Brain microvascular endothelial cell (primary cell): ENCODE data around the gene CERS1.
A peak's percentile ranks its signal among the peaks of the same experiment; 100 is the strongest.

Experiments used
- DNase-seq: peaks from one replicate; pipeline ENCODE4 v3.0.0-alpha.2; 2020
- H3K27ac ChIP-seq: fragments of 250-450 bp; sonication (Bioruptor Pico); 2 replicates; pipeline ENCODE4 v1.5.1; 2020; ENCODE audit warnings: mild to moderate bottlenecking, moderate library complexity
- H3K27me3 ChIP-seq: fragments of 250-450 bp; sonication (Bioruptor Pico); replicated peaks from 2 replicates; pipeline ENCODE4 v1.5.1; 2020; ENCODE audit warnings: mild to moderate bottlenecking
- H3K36me3 ChIP-seq: fragments of 250-450 bp; sonication (Bioruptor Pico); replicated peaks from 2 replicates; pipeline ENCODE4 v1.5.1; 2020; ENCODE audit warnings: mild to moderate bottlenecking
- H3K4me3 ChIP-seq: 2 replicates; pipeline ENCODE4 v1.5.1; 2011; ENCODE audit warnings: low read depth, mild to moderate bottlenecking, control low read depth, low read length, moderate library complexity
- in situ Hi-C: cut with HindIII; loops from 2 replicates; pipeline ENCODE4 v1.10.0; 2017; ENCODE audit warnings: low sequenced_read_pairs, low pct_ligation_motif_present
- TF ChIP-seq, protein P1 (sequence below): IDR thresholded peaks from 2 replicates; pipeline ENCODE4 v1.5.1; 2011; ENCODE audit warnings: low read depth, mild to moderate bottlenecking, moderate library complexity, low read length, control low read depth, inconsistent platforms; ENCODE audit errors: missing control alignments

Gene CERS1

GRCh38 chr19:18940769-18941627 lies 45.0 kb upstream of the CERS1 start, which contains the start of gene HOMER3:
HOMER3 (minus strand) TSS chr19:18941217; CDS start chr19:18938982, 2,235 bp downstream.
- DNase-seq: peak; percentile 29
- Histone ChIP-seq H3K27me3 (no peaks in the 10 kb centered on the region), H3K36me3 (peaks cover 1% of the 10 kb centered on the region), H3K27ac (peak within 1 kb of the TSS; percentile 19), H3K4me3 (peak within 1 kb of the TSS; percentile 84)
- in situ Hi-C loops: no loop called here
- TF ChIP-seq, protein P1, sequence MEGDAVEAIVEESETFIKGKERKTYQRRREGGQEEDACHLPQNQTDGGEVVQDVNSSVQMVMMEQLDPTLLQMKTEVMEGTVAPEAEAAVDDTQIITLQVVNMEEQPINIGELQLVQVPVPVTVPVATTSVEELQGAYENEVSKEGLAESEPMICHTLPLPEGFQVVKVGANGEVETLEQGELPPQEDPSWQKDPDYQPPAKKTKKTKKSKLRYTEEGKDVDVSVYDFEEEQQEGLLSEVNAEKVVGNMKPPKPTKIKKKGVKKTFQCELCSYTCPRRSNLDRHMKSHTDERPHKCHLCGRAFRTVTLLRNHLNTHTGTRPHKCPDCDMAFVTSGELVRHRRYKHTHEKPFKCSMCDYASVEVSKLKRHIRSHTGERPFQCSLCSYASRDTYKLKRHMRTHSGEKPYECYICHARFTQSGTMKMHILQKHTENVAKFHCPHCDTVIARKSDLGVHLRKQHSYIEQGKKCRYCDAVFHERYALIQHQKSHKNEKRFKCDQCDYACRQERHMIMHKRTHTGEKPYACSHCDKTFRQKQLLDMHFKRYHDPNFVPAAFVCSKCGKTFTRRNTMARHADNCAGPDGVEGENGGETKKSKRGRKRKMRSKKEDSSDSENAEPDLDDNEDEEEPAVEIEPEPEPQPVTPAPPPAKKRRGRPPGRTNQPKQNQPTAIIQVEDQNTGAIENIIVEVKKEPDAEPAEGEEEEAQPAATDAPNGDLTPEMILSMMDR: peak; percentile 56

- TF ChIP-seq, protein P1: peak; percentile 17
- H3K27me3 ChIP-seq: no peaks in the 10 kb centered on the region
- H3K27ac ChIP-seq: peak overlapping the region; percentile 19
- H3K36me3 ChIP-seq: peaks cover 8% of the 10 kb centered on the region
- DNase-seq: no peak
- peak overlapping the region; percentile 84 for H3K4me3 ChIP-seq
- in situ Hi-C loops: no loop called here
Observed at GRCh38 chr19:18939922-18940768, 44.2 kb upstream of the CERS1 start.

DNA sequence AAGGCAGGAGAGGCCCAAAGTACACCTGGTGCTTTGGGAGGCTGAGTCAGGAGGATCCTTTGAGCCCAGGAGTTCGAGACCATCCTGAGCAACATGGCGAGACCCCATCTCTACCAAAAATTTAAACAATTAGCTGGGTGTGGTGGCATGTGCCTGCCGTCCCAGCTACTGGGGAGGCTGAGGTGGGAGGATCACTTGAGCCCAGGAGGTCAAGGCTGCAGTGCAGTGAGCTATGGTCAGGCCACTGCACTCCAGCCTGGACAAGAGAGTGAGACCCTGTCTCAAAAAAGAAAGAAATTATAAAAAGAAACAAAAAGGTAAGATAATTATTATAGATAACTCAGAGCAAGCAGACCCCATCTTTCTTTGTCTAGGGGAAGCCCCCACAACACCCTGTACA lies 43.2 kb upstream of the CERS1 start:
- in situ Hi-C loops: no loop called here
- DNase-seq: no peak
- Histone ChIP-seq H3K27ac (no peak overlapping the region), H3K4me3 (no peak overlapping the region), H3K27me3 (no peaks in the 10 kb centered on the region), H3K36me3 (peaks cover 10% of the 10 kb centered on the region)
- TF ChIP-seq, protein P1: no peak

DNA sequence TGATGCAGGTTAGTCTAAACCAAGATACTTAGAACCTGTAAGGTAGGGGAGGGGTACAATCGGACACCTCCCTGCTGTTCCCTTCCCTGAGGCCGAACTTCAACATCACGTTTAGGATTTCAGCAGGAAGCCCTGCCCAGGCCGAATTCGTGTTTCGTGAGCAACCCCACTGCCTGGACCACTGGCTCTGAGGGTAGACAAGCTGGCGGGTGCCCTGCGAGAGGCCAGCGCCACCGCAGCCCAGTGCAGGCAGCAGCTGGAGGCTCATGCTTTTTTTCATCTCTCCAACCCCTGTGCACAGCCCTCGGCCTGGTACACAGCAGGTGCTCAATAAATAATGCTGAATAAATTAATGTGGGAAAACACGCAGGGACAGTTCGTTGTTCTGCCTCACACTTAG lies 37.3 kb upstream of the CERS1 start:
- in situ Hi-C loops: no loop called here
- Histone ChIP-seq H3K36me3 (peaks cover 57% of the 10 kb centered on the region), H3K27ac (no peak overlapping the region), H3K27me3 (no peaks in the 10 kb centered on the region), H3K4me3 (no peak overlapping the region)
- DNase-seq: no peak
- TF ChIP-seq, protein P1: no peak

DNA sequence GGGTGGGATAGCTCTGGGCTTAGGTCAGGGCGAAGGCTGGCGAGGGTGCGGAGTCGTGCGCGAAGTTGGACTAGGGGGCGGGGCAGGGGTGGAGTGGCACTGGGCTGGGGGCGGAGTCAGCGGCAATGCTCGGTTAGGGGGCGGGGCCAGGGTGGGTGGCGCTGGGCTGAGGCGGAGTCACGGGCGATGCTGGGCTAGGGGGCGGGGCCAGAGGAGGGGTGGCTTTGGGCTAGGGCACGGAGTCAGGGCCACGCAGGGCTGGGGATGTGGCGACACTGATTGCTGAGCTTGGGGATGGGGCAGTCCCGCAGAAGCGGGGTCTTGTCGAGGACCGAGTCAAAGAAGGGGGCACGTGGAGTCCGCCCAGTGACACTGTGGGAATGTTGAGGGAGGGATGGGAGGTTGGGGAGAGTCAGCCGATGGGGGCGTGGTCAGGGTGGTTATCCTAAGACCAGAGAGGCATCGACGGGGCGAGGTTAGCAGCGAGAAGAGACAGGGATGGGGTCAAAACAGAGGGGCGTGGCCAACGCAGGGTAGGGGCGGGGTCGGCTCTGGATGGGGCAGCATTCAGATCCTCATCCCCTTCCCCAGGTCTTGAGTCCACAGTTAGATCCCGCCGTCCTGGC lies 36.4 kb upstream of the CERS1 start:
- no peak overlapping the region for H3K27ac ChIP-seq
- peak overlapping the region; percentile 17 for H3K4me3 ChIP-seq
- TF ChIP-seq, protein P1: no peak
- in situ Hi-C loops: no loop called here
- H3K36me3 ChIP-seq: peaks cover 66% of the 10 kb centered on the region
- H3K27me3 ChIP-seq: no peaks in the 10 kb centered on the region
- no peak for DNase-seq
